SK-N-SH (cell line): ENCODE results near the gene SMYD3. TPM values are rescaled to one million over a fixed set of nuclear protein-coding genes. Genes with fewer than 3 reads are reported as not detected.

Experiments
- CTCF ChIA-PET: fragments of 300-600, 350-600 bp; formaldehyde crosslinking; extraction: SDS; loops from one replicate; lab custom pipeline; 2021; lab: Yijun Ruan, JAX
- POLR2A ChIA-PET: fragments of 350-600 bp; sonication (Branson Sonifier 250); formaldehyde crosslinking; extraction: SDS; loops from one replicate; lab custom pipeline; 2020; ENCODE audit warnings: antibody characterized with exemption, inconsistent platforms; lab: Yijun Ruan, JAX
- DNase-seq: peaks from one replicate; pipeline ENCODE4 v3.0.0; 2012
- H2AFZ ChIP-seq: fragments of 200-600 bp; sonication (generic); 2 replicates; pipeline ENCODE4 v1.8.1; 2016; ENCODE audit warnings: antibody characterized with exemption, mild to moderate bottlenecking, low read depth
- H3F3A ChIP-seq: fragments of 200-600 bp; sonication (generic); replicated peaks from 2 replicates; pipeline ENCODE3; 2016; ENCODE audit warnings: antibody characterized with exemption, mild to moderate bottlenecking; ENCODE audit not compliant: insufficient read depth
- H3K27ac ChIP-seq, 2 experiments: fragments of 200-500 bp in 1 of 2; fragments of 200-600 bp in 1 of 2; sonication (Bioruptor generic) in 1 of 2; sonication (generic), shearing (Covaris generic) in 1 of 2; 2 replicates each; pipeline versions ENCODE4 v1.5.1 to v1.6.1; 2014 to 2016; ENCODE audit warnings: low read depth in 2 of 2, inconsistent platforms in 1 of 2, low read length in 1 of 2, mild to moderate bottlenecking in 1 of 2, mixed read lengths in 1 of 2
- H3K27me3 ChIP-seq: fragments of 200-600 bp; sonication (generic), shearing (Covaris generic); 2 replicates; pipeline ENCODE4 v1.6.1; 2016; ENCODE audit warnings: mixed run types; ENCODE audit not compliant: insufficient read depth
- H3K36me3 ChIP-seq, 2 experiments: fragments of 200-500 bp in 1 of 2; fragments of 200-600 bp in 1 of 2; sonication (Bioruptor generic) in 1 of 2; sonication (generic) in 1 of 2; replicated peaks in 1 of 2; 2 replicates each; pipeline versions ENCODE3 to v1.5.1; 2014 to 2016; ENCODE audit warnings: low read length in 1 of 2, mild to moderate bottlenecking in 1 of 2; ENCODE audit not compliant: insufficient read depth in 2 of 2, control insufficient read depth in 1 of 2
- H3K4me1 ChIP-seq, 2 experiments: fragments of 200-500 bp in 1 of 2; fragments of 200-600 bp in 1 of 2; sonication (Bioruptor generic) in 1 of 2; sonication (generic), shearing (Covaris generic) in 1 of 2; 2 replicates each; pipeline versions ENCODE4 v1.5.1 to v1.6.1; 2014 to 2016; ENCODE audit warnings: low read depth in 1 of 2, low read length in 1 of 2, mixed run types in 1 of 2; ENCODE audit not compliant: insufficient read depth in 2 of 2, control insufficient read depth in 1 of 2
- H3K4me2 ChIP-seq: fragments of 200-600 bp; sonication (generic), shearing (Covaris generic); 2 replicates; pipeline ENCODE4 v1.6.1; 2017; ENCODE audit warnings: mixed run types
- H3K4me3 ChIP-seq, 2 experiments: fragments of 200-500 bp in 1 of 2; fragments of 200-600 bp in 1 of 2; sonication (Bioruptor generic) in 1 of 2; sonication (generic), shearing (Covaris generic) in 1 of 2; 2 replicates each; pipeline versions ENCODE4 v1.5.1 to v1.8.1; 2014 to 2016; ENCODE audit warnings: low read depth in 2 of 2, inconsistent platforms in 1 of 2, low read length in 1 of 2, mild to moderate bottlenecking in 1 of 2, mixed read lengths in 1 of 2, moderate library complexity in 1 of 2
- H3K79me2 ChIP-seq: fragments of 200-600 bp; sonication (generic); 2 replicates; pipeline ENCODE4 v1.8.1; 2017; ENCODE audit warnings: mild to moderate bottlenecking; ENCODE audit not compliant: insufficient read depth
- H3K9ac ChIP-seq: fragments of 200-600 bp; sonication (generic); 2 replicates; pipeline ENCODE4 v1.6.1; 2017; ENCODE audit warnings: mixed run types
- H3K9me2 ChIP-seq: fragments of 200-600 bp; sonication (generic); 2 replicates; pipeline ENCODE4 v1.6.1; 2017; ENCODE audit warnings: mixed run types
- H3K9me3 ChIP-seq: fragments of 200-600 bp; sonication (generic); 2 replicates; pipeline ENCODE4 v1.6.1; 2017; ENCODE audit warnings: mixed run types, mild to moderate bottlenecking, moderate library complexity
- H4K20me1 ChIP-seq: fragments of 200-600 bp; sonication (generic); 2 replicates; pipeline ENCODE4 v1.6.1; 2017; ENCODE audit warnings: mild to moderate bottlenecking, mixed run types; ENCODE audit not compliant: insufficient read depth
- FOXJ3 ChIP-seq: sonication (generic); formaldehyde crosslinking; IDR thresholded peaks from 2 replicates; pipeline ENCODE4 v1.5.1; 2020; ENCODE audit warnings: mild to moderate bottlenecking, missing genetic modification reagents
- FOXM1 ChIP-seq: IDR thresholded peaks from 2 replicates; pipeline ENCODE4 v1.4.0; 2012; ENCODE audit warnings: low read depth, mild to moderate bottlenecking
- GABPA ChIP-seq: IDR thresholded peaks from 2 replicates; pipeline ENCODE4 v1.4.0; 2012; ENCODE audit warnings: low read depth, mild to moderate bottlenecking
- GATA2 ChIP-seq: sonication (generic); formaldehyde crosslinking; IDR thresholded peaks from 2 replicates; pipeline ENCODE4 v1.5.0; 2020; ENCODE audit warnings: mild to moderate bottlenecking, missing genetic modification reagents
- IRF3 ChIP-seq: fragments of 150-350 bp; IDR thresholded peaks from 2 replicates; pipeline ENCODE4 v1.6.1; 2016; ENCODE audit warnings: mild to moderate bottlenecking, low read depth, low read length
- JUND ChIP-seq: IDR thresholded peaks from 2 replicates; pipeline ENCODE4 v1.4.0; 2012
- MEF2A ChIP-seq: IDR thresholded peaks from 2 replicates; pipeline ENCODE4 v1.4.0; 2012; ENCODE audit warnings: low read depth, borderline replicate concordance
- MXI1 ChIP-seq: IDR thresholded peaks from 2 replicates; pipeline ENCODE4 v1.6.1; 2012; ENCODE audit warnings: mild to moderate bottlenecking, low read depth, low read length, improper control_type of control experiment
- NFIC ChIP-seq: IDR thresholded peaks from 2 replicates; pipeline ENCODE4 v1.4.0; 2012; ENCODE audit warnings: borderline replicate concordance
- PBX3 ChIP-seq: IDR thresholded peaks from 2 replicates; pipeline ENCODE4; 2012
- REST ChIP-seq: IDR thresholded peaks from 2 replicates; pipeline ENCODE4 v1.6.1; 2012; ENCODE audit warnings: mild to moderate bottlenecking, low read depth, low read length, moderate library complexity
- RFX5 ChIP-seq: IDR thresholded peaks from 2 replicates; pipeline ENCODE4 v1.6.1; 2012; ENCODE audit warnings: mild to moderate bottlenecking, improper control_type of control experiment, low read length
- SIN3A ChIP-seq: IDR thresholded peaks from 2 replicates; pipeline ENCODE4 v1.6.1; 2012; ENCODE audit warnings: low read depth, mild to moderate bottlenecking, low read length, moderate library complexity, borderline replicate concordance
- TAF1 ChIP-seq: IDR thresholded peaks from 2 replicates; pipeline ENCODE4 v1.6.1; 2012; ENCODE audit warnings: low read depth, mild to moderate bottlenecking, low read length, moderate library complexity, borderline replicate concordance
- TEAD4 ChIP-seq: IDR thresholded peaks from 2 replicates; pipeline ENCODE4 v1.4.0; 2012; ENCODE audit warnings: mild to moderate bottlenecking, borderline replicate concordance; ENCODE audit not compliant: insufficient read depth
- USF1 ChIP-seq: IDR thresholded peaks from 2 replicates; pipeline ENCODE4 v1.4.0; 2012; ENCODE audit warnings: low read depth, borderline replicate concordance
- YY1 ChIP-seq: IDR thresholded peaks from 2 replicates; pipeline ENCODE4 v1.4.0; 2012; ENCODE audit warnings: low read depth, mild to moderate bottlenecking
- WGBS: methylation state at CpG from one replicate; pipeline ENCODE4 v1.1.6; 2017; ENCODE audit warnings: low lambda C conversion rate; 5-methylcytosine and 5-hydroxymethylcytosine counted together
- polyA plus RNA-seq, 3 experiments: library from polyadenylated mRNA; depleted of rRNA; stranded (reverse); fragments of >200 nt; gene quantifications; 2 replicates each; pipeline ENCODE4 v1.2.3, GENCODE V29; 2012

The SMYD3 gene
- polyA plus RNA-seq, 1 of the 3 experiments (the other 2 are of a cell fraction): 31.4 TPM

GRCh38 chr1:246197076-246197475 lies 310.0 kb downstream of the SMYD3 start:
- Histone ChIP-seq H3K36me3 (no peaks in the 10 kb centered on the region), H3K9me3 (no peaks in the 10 kb centered on the region), H3K79me2 (no peaks in the 10 kb centered on the region), H3K4me3 (no peak overlapping the region)
- no peak for TF ChIP-seq IRF3
- TF ChIP-seq USF1: no peak
- no peak for TF ChIP-seq YY1
- TF ChIP-seq RFX5: no peak
- no peak for TF ChIP-seq MEF2A
- TF ChIP-seq, all 33 proteins: peak for 0
- no peak overlapping the region for H3K27ac ChIP-seq
- no peak overlapping the region for H3K4me2 ChIP-seq
- no peak overlapping the region for H2AFZ ChIP-seq
- WGBS: 96% methylated on average over 9 of the region's 9 CpGs
- H4K20me1 ChIP-seq: no peaks in the 10 kb centered on the region
- CTCF ChIA-PET: no interaction called here
- no peaks in the 10 kb centered on the region for H3K9me2 ChIP-seq
- H3F3A ChIP-seq: no peaks in the 10 kb centered on the region
- no peaks in the 10 kb centered on the region for H3K27me3 ChIP-seq
- H3K9ac ChIP-seq: no peak overlapping the region
- POLR2A ChIA-PET: no interaction called here
- no peak for DNase-seq
- peaks cover 0 to 2% of the 10 kb centered on the region in 2 experiments; a peak in 2 of 4 replicates for H3K4me1 ChIP-seq

GRCh38 chr1:246195296-246195695 lies 311.8 kb downstream of the SMYD3 start:
- Histone ChIP-seq H3K27me3 (no peaks in the 10 kb centered on the region), H3K4me3 (no peak overlapping the region), H3K9me3 (no peaks in the 10 kb centered on the region), H4K20me1 (no peaks in the 10 kb centered on the region), H3F3A (no peaks in the 10 kb centered on the region), H2AFZ (no peak overlapping the region), H3K4me1 (peaks cover 0 to 2% of the 10 kb centered on the region in 2 experiments; a peak in 2 of 4 replicates), H3K9me2 (no peaks in the 10 kb centered on the region), H3K79me2 (no peaks in the 10 kb centered on the region), H3K4me2 (no peak overlapping the region), H3K27ac (no peak overlapping the region), H3K9ac (no peak overlapping the region), H3K36me3 (no peaks in the 10 kb centered on the region)
- DNase-seq: no peak
- POLR2A ChIA-PET: no interaction called here
- CTCF ChIA-PET: no interaction called here
- 87% methylated on average over 7 of the region's 7 CpGs for WGBS
- TF ChIP-seq FOXM1 (no peak), PBX3 (no peak), TEAD4 (no peak), GABPA (no peak), FOXJ3 (CRISPR knock-in tag) (no peak), REST (no peak), TAF1 (no peak), MXI1 (no peak), JUND (no peak), NFIC (no peak), GATA2 (CRISPR knock-in tag) (no peak), SIN3A (no peak)
